ENCODE results near the gene ZEB2.
A peak's percentile ranks its signal among the peaks of the same experiment; 100 is the strongest.

Gene ZEB2

GRCh38 chr2:144411473-144411872 lies 108.4 kb downstream of the ZEB2 start:
- Histone ChIP-seq H3K4me3 (ENCODE audit: low read depth, low read length) (no peak overlapping the region), H3K36me3 (replicated peaks) (peaks cover 2% of the 10 kb centered on the region), H3K27me3 (replicated peaks) (no peaks in the 10 kb centered on the region), H3K27ac (no peak overlapping the region)
- in situ Hi-C loops (cut with HindIII; ENCODE audit: low pct_ligation_motif_present, low sequenced_read_pairs): no loop called here
- DNase-seq: no peak
- TF ChIP-seq CTCF (IDR thresholded peaks at IDR 0.05; ENCODE audit: low read depth, low read length, missing control alignments): no peak

GRCh38 chr2:144409241-144409640 lies 110.7 kb downstream of the ZEB2 start:
- Histone ChIP-seq H3K4me3 (ENCODE audit: low read depth, low read length) (no peak overlapping the region), H3K27me3 (replicated peaks) (no peaks in the 10 kb centered on the region), H3K27ac (no peak overlapping the region), H3K36me3 (replicated peaks) (peaks cover 9% of the 10 kb centered on the region)
- no peak for TF ChIP-seq CTCF (IDR thresholded peaks at IDR 0.05; ENCODE audit: low read depth, low read length, missing control alignments)
- in situ Hi-C loops (cut with HindIII; ENCODE audit: low pct_ligation_motif_present, low sequenced_read_pairs): no loop called here
- DNase-seq: no peak

- Histone ChIP-seq H3K27ac (no peak overlapping the region), H3K4me3 (ENCODE audit: low read depth, low read length) (no peak overlapping the region)
- in situ Hi-C loops (cut with HindIII; ENCODE audit: low pct_ligation_motif_present, low sequenced_read_pairs): no loop called here
Measured at GRCh38 chr2:144407262-144407661, 112.7 kb downstream of the ZEB2 start.

GRCh38 chr2:144405982-144406788 lies 113.7 kb downstream of the ZEB2 start:
- H3K36me3 ChIP-seq (replicated peaks): peaks cover 21% of the 10 kb centered on the region
- TF ChIP-seq CTCF (IDR thresholded peaks at IDR 0.05; ENCODE audit: low read depth, low read length, missing control alignments): no peak
- peak; percentile 12 for DNase-seq
- in situ Hi-C loops (cut with HindIII; ENCODE audit: low pct_ligation_motif_present, low sequenced_read_pairs): no loop called here
- no peak overlapping the region for H3K27ac ChIP-seq
- no peak overlapping the region for H3K4me3 ChIP-seq (ENCODE audit: low read depth, low read length)
- H3K27me3 ChIP-seq (replicated peaks): no peaks in the 10 kb centered on the region

More at GRCh38 chr2:144407262-144407661, 112.7 kb downstream of the ZEB2 start:
- H3K27me3 ChIP-seq (replicated peaks): no peaks in the 10 kb centered on the region
- no peak for TF ChIP-seq CTCF (IDR thresholded peaks at IDR 0.05; ENCODE audit: low read depth, low read length, missing control alignments)
- no peak for DNase-seq
- peaks cover 19% of the 10 kb centered on the region for H3K36me3 ChIP-seq (replicated peaks)

- Histone ChIP-seq H3K27me3 (replicated peaks) (no peaks in the 10 kb centered on the region), H3K27ac (no peak overlapping the region), H3K36me3 (replicated peaks) (peaks cover 24% of the 10 kb centered on the region), H3K4me3 (ENCODE audit: low read depth, low read length) (no peak overlapping the region)
- in situ Hi-C loops (cut with HindIII; ENCODE audit: low pct_ligation_motif_present, low sequenced_read_pairs): no loop called here
- DNase-seq: no peak
- no peak for TF ChIP-seq CTCF (IDR thresholded peaks at IDR 0.05; ENCODE audit: low read depth, low read length, missing control alignments)
Measured at GRCh38 chr2:144405321-144405720, 114.6 kb downstream of the ZEB2 start.

All from brain microvascular endothelial cell (primary cell).